ENCODE measurements around the gene NUTM2A.
"Not testable (repeated sequence)": the region's sequence is repeated elsewhere in the genome, so short reads cannot be mapped to it uniquely, and the experiment has no call there.

NUTM2A gene

DNA sequence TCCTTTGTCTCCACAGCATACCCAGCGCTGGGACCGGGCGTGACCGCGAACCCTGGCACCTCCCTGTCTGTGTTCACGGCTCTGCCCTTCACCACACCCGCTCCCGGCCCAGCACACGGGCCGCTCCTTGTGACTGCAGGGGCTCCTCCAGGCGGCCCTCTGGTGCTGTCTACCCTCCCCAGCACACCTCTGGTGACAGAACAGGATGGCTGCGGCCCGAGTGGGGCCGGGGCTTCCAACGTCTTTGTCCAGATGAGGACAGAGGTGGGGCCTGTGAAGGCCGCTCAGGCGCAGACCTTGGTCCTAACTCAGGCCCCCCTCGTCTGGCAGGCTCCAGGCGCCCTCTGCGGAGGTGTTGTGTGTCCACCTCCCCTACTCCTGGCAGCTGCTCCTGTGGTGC lies 3.0 kb downstream of the NUTM2A start:
- not testable (repeated sequence) for H4K91ac ChIP-seq (ENCODE audit: low read depth, low read length); H3K4me1 ChIP-seq (ENCODE audit: control insufficient read depth in 1 of 2, insufficient read depth in 2 of 2, low read length in 2 of 2); H3K79me1 ChIP-seq (ENCODE audit: low read length); H2BK5ac ChIP-seq (ENCODE audit: low read depth, low read length, poor library complexity); H2BK12ac ChIP-seq (ENCODE audit: low read length); H3K9me3 ChIP-seq (ENCODE audit: insufficient read depth, low read depth, low read length); H3K36me3 ChIP-seq (ENCODE audit: control insufficient read depth in 1 of 2, insufficient read depth in 2 of 2, low read length in 2 of 2); DNase-seq; H2AK5ac ChIP-seq (ENCODE audit: low read length); H4K12ac ChIP-seq (ENCODE audit: low read depth, low read length); H3K4me3 ChIP-seq (ENCODE audit: low read depth, low read length); H2BK120ac ChIP-seq (ENCODE audit: insufficient read depth, low read length, poor library complexity); H3K23ac ChIP-seq (ENCODE audit: low read length); H3K9ac ChIP-seq (ENCODE audit: low read length); H3K18ac ChIP-seq (ENCODE audit: low read length); H3K27ac ChIP-seq (ENCODE audit: low read depth, low read length); H4K8ac ChIP-seq (ENCODE audit: low read depth, low read length); H3K4ac ChIP-seq (ENCODE audit: low read depth, low read length); H2AFZ ChIP-seq (ENCODE audit: insufficient read depth, low read length, poor library complexity); H3K4me2 ChIP-seq (ENCODE audit: low read length); H3K14ac ChIP-seq (ENCODE audit: low read length); H3K27me3 ChIP-seq (ENCODE audit: insufficient read depth, low read length); H3K79me2 ChIP-seq (ENCODE audit: control insufficient read depth, insufficient read depth, low read length, poor library complexity)
- WGBS (ENCODE audit: extremely low coverage, insufficient coverage, insufficient read length), result no CpG with 5 or more reads among the region's 20 CpGs

DNA sequence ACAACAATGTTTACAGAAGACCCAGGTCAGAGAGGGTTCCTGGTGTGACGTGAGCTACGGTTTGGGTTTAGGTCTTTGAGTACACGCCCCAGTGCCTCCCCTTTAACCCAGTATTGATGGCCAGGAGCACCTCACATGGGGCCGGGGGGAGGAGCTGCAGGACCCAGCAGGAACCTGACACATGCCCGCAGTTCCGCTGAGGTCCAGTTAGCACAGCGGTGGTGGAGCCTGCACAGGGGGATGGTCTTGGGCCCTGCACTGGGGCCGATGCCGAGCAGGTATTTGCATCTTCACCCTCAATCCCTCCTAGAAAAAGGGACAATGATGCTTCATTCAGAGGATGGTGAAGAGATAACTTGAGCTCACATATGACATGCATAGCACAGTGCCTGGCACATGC lies 4.0 kb downstream of the NUTM2A start:
- not testable (repeated sequence) for H3K4ac ChIP-seq (ENCODE audit: low read depth, low read length); H2BK5ac ChIP-seq (ENCODE audit: low read depth, low read length, poor library complexity); H3K79me2 ChIP-seq (ENCODE audit: control insufficient read depth, insufficient read depth, low read length, poor library complexity); H3K9me3 ChIP-seq (ENCODE audit: insufficient read depth, low read depth, low read length); H3K4me1 ChIP-seq (ENCODE audit: control insufficient read depth in 1 of 2, insufficient read depth in 2 of 2, low read length in 2 of 2); H2AK5ac ChIP-seq (ENCODE audit: low read length); H3K4me3 ChIP-seq (ENCODE audit: low read depth, low read length); H4K91ac ChIP-seq (ENCODE audit: low read depth, low read length); H2BK120ac ChIP-seq (ENCODE audit: insufficient read depth, low read length, poor library complexity); H3K23ac ChIP-seq (ENCODE audit: low read length); H3K9ac ChIP-seq (ENCODE audit: low read length); H3K79me1 ChIP-seq (ENCODE audit: low read length); H3K4me2 ChIP-seq (ENCODE audit: low read length); H3K14ac ChIP-seq (ENCODE audit: low read length); H4K12ac ChIP-seq (ENCODE audit: low read depth, low read length); H3K27me3 ChIP-seq (ENCODE audit: insufficient read depth, low read length); H4K8ac ChIP-seq (ENCODE audit: low read depth, low read length); H2BK12ac ChIP-seq (ENCODE audit: low read length); H2AFZ ChIP-seq (ENCODE audit: insufficient read depth, low read length, poor library complexity); H3K27ac ChIP-seq (ENCODE audit: low read depth, low read length); H3K36me3 ChIP-seq (ENCODE audit: control insufficient read depth in 1 of 2, insufficient read depth in 2 of 2, low read length in 2 of 2)
- peak overlapping the region; percentile 69 for H3K18ac ChIP-seq (ENCODE audit: low read length)
- WGBS (ENCODE audit: extremely low coverage, insufficient coverage, insufficient read length), result no CpG with 5 or more reads among the region's 9 CpGs
- DNase-seq, result peak in 1 of 2 donors; percentile 5

DNA sequence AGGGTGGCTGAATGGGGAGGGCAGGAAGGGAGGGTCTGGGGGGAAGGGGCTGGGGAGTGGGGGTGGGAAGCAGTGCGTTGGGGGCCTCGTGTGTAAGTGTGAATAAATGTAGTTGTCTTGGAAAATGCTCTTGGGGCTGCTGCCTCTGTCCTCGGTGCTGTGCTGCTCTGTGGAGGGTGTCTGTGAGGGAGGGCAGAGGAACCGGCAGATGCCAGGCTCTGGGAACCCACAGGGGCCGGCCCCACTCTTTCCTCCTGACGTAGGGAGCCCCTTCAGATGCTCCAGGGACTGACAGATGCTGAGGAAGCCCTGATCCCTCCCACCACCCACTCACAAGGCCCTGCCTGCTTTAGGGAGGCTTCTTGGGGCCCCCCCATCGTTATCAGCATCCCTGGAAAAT lies 9.6 kb downstream of the NUTM2A start:
- H4K8ac ChIP-seq (ENCODE audit: low read depth, low read length); H3K4me2 ChIP-seq (ENCODE audit: low read length); H3K27ac ChIP-seq (ENCODE audit: low read depth, low read length); H2BK120ac ChIP-seq (ENCODE audit: insufficient read depth, low read length, poor library complexity); H3K36me3 ChIP-seq (ENCODE audit: control insufficient read depth in 1 of 2, insufficient read depth in 2 of 2, low read length in 2 of 2); H3K27me3 ChIP-seq (ENCODE audit: insufficient read depth, low read length); H3K18ac ChIP-seq (ENCODE audit: low read length); H2AK5ac ChIP-seq (ENCODE audit: low read length); H3K9ac ChIP-seq (ENCODE audit: low read length); H2AFZ ChIP-seq (ENCODE audit: insufficient read depth, low read length, poor library complexity); H3K14ac ChIP-seq (ENCODE audit: low read length); H3K4ac ChIP-seq (ENCODE audit: low read depth, low read length); H3K79me2 ChIP-seq (ENCODE audit: control insufficient read depth, insufficient read depth, low read length, poor library complexity); H3K23ac ChIP-seq (ENCODE audit: low read length); H4K91ac ChIP-seq (ENCODE audit: low read depth, low read length); H2BK12ac ChIP-seq (ENCODE audit: low read length); H3K79me1 ChIP-seq (ENCODE audit: low read length); H3K9me3 ChIP-seq (ENCODE audit: insufficient read depth, low read depth, low read length); H2BK5ac ChIP-seq (ENCODE audit: low read depth, low read length, poor library complexity); H3K4me1 ChIP-seq (ENCODE audit: control insufficient read depth in 1 of 2, insufficient read depth in 2 of 2, low read length in 2 of 2); H3K4me3 ChIP-seq (ENCODE audit: low read depth, low read length); H4K12ac ChIP-seq (ENCODE audit: low read depth, low read length); DNase-seq: not testable (repeated sequence)
- WGBS (ENCODE audit: extremely low coverage, insufficient coverage, insufficient read length), result no CpG with 5 or more reads among the region's 7 CpGs

DNA sequence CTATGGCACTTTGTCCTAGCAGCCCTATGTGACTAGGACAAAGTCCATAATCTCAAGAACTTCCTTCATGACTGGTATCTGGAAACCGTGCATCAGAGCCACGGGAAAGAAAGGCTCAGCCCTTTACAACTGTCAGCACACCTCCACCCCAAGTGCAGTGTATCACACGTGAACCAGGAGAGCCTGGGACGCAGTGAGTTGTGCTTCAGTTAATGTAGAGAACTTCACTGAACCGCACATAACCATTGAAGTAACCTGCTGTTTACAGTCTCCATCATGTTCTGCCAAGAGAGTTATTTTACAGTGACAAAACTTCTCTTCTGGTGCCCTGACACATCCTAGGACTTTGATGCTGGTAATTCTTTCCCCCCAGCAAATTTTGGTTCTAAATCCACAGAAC lies 12.0 kb downstream of the NUTM2A start:
- H3K79me2 ChIP-seq (ENCODE audit: control insufficient read depth, insufficient read depth, low read length, poor library complexity); H4K8ac ChIP-seq (ENCODE audit: low read depth, low read length); H2AFZ ChIP-seq (ENCODE audit: insufficient read depth, low read length, poor library complexity); H3K27ac ChIP-seq (ENCODE audit: low read depth, low read length); H3K36me3 ChIP-seq (ENCODE audit: control insufficient read depth in 1 of 2, insufficient read depth in 2 of 2, low read length in 2 of 2); H2BK120ac ChIP-seq (ENCODE audit: insufficient read depth, low read length, poor library complexity); H2AK5ac ChIP-seq (ENCODE audit: low read length); H3K79me1 ChIP-seq (ENCODE audit: low read length); H3K4me3 ChIP-seq (ENCODE audit: low read depth, low read length); H3K4ac ChIP-seq (ENCODE audit: low read depth, low read length); H3K9ac ChIP-seq (ENCODE audit: low read length); H2BK5ac ChIP-seq (ENCODE audit: low read depth, low read length, poor library complexity); H3K4me1 ChIP-seq (ENCODE audit: control insufficient read depth in 1 of 2, insufficient read depth in 2 of 2, low read length in 2 of 2); DNase-seq; H3K4me2 ChIP-seq (ENCODE audit: low read length); H3K9me3 ChIP-seq (ENCODE audit: insufficient read depth, low read depth, low read length); H4K91ac ChIP-seq (ENCODE audit: low read depth, low read length); H3K18ac ChIP-seq (ENCODE audit: low read length); H4K12ac ChIP-seq (ENCODE audit: low read depth, low read length); H2BK12ac ChIP-seq (ENCODE audit: low read length); H3K14ac ChIP-seq (ENCODE audit: low read length); H3K23ac ChIP-seq (ENCODE audit: low read length); H3K27me3 ChIP-seq (ENCODE audit: insufficient read depth, low read length): not testable (repeated sequence)
- WGBS (ENCODE audit: extremely low coverage, insufficient coverage, insufficient read length), result no CpG with 5 or more reads among the region's 5 CpGs
